Activated B cell treated with CpG ODN at 0.5 μM for 24 hours (primary cell): ENCODE results near the gene PKIB. TPM values are rescaled to one million over a fixed set of nuclear protein-coding genes. Genes with fewer than 3 reads are reported as not detected.
"Not testable (repeated sequence)": the region's sequence is repeated elsewhere in the genome, so short reads cannot be mapped to it uniquely, and the experiment has no call there.

Experiments
- ATAC-seq: fragments of 200-7000 bp; cut with Tn5 transposase; one replicate; pipeline ENCODE4 v1.10.0; 2021; ENCODE audit warnings: low read depth, mild to moderate bottlenecking, moderate library complexity
- CTCF ChIA-PET: fragments of 350-600 bp; sonication (Branson Sonifier 250); formaldehyde crosslinking; loops from one replicate; lab custom pipeline; 2021; ENCODE audit warnings: antibody characterized with exemption; lab: Charles Lee
- POLR2A ChIA-PET: fragments of 350-600 bp; sonication (Branson Sonifier 250); formaldehyde crosslinking; loops from one replicate; lab custom pipeline; 2021; ENCODE audit warnings: antibody characterized with exemption; lab: Charles Lee
- DNase-seq: peaks from one replicate; pipeline ENCODE4 v3.0.0; 2022
- H3K27ac Mint-ChIP-seq: one replicate; pipeline ENCODE4 v1.8.0; 2020; ENCODE audit warnings: mixed read lengths
- H3K27me3 Mint-ChIP-seq: one replicate; pipeline ENCODE4 v1.8.0; 2021; ENCODE audit warnings: mixed read lengths
- H3K36me3 Mint-ChIP-seq: one replicate; pipeline ENCODE4 v1.8.0; 2021; ENCODE audit warnings: low read depth, mixed read lengths
- H3K4me1 Mint-ChIP-seq: one replicate; pipeline ENCODE4 v1.8.0; 2021; ENCODE audit warnings: mixed read lengths
- H3K4me3 Mint-ChIP-seq: one replicate; pipeline ENCODE4 v1.8.0; 2020; ENCODE audit warnings: mild to moderate bottlenecking, mixed read lengths
- H3K9me3 Mint-ChIP-seq: one replicate; pipeline ENCODE4 v1.8.0; 2020; ENCODE audit warnings: mixed read lengths
- CTCF ChIP-seq: fragments of 200-600 bp; IDR thresholded peaks from one replicate; pipeline ENCODE4 v1.8.0; 2022; ENCODE audit warnings: antibody characterized with exemption, mild to moderate bottlenecking
- intact Hi-C: fragments of 100-400 bp; cut with micrococcal nuclease; formaldehyde crosslinking; loops from one replicate; pipeline ENCODE4 v1.15.1; 2024
- total RNA-seq: library from RNA; stranded (reverse); gene quantifications from 2 replicates; pipeline ENCODE4 v1.2.3, GENCODE V29; 2022

The PKIB gene
- total RNA-seq, 1 donor from 2014 or later, result 1.2 TPM

- TF ChIP-seq CTCF, result no peak
- Mint-ChIP-seq H3K27ac (no peak overlapping the region), H3K36me3 (no peaks in the 10 kb centered on the region), H3K4me1 (no peaks in the 10 kb centered on the region), H3K9me3 (no peaks in the 10 kb centered on the region), H3K27me3 (peaks cover 2% of the 10 kb centered on the region), H3K4me3 (no peak overlapping the region)
- ATAC-seq (no peak), DNase-seq (no peak)
- intact Hi-C loops, result no loop called here
- CTCF ChIA-PET, result interaction anchor here (1.6 kb wide), 1 partner anchor 104 kb away, joined by 4 read pairs; no protein-coding TSS in a partner anchor
- POLR2A ChIA-PET, result no interaction called here
Observed at GRCh38 chr6:122735582-122735981, 125.4 kb downstream of the PKIB start.

GRCh38 chr6:122736163-122736562 is 126.0 kb downstream of the PKIB start:
- ChIA-PET POLR2A (no interaction called here), CTCF (interaction anchor here (1.6 kb wide), 1 partner anchor 103 kb away, joined by 4 read pairs; no protein-coding TSS in a partner anchor)
- TF ChIP-seq CTCF, result no peak
- no peak overlapping the region for H3K27ac Mint-ChIP-seq
- ATAC-seq (no peak), DNase-seq (no peak)
- peaks cover 2% of the 10 kb centered on the region for H3K27me3 Mint-ChIP-seq
- no peak overlapping the region for H3K4me3 Mint-ChIP-seq
- no peaks in the 10 kb centered on the region for H3K36me3 Mint-ChIP-seq
- no peaks in the 10 kb centered on the region for H3K4me1 Mint-ChIP-seq
- H3K9me3 Mint-ChIP-seq, result no peaks in the 10 kb centered on the region
- intact Hi-C loops, result no loop called here

GRCh38 chr6:122736616-122737015 is 126.4 kb downstream of the PKIB start:
- no peak overlapping the region for H3K27ac Mint-ChIP-seq
- no peaks in the 10 kb centered on the region for H3K4me1 Mint-ChIP-seq
- ATAC-seq (no peak), DNase-seq (no peak)
- H3K4me3 Mint-ChIP-seq, result no peak overlapping the region
- CTCF ChIA-PET, result interaction anchor here (1.6 kb wide), 1 partner anchor 103 kb away, joined by 4 read pairs; no protein-coding TSS in a partner anchor
- POLR2A ChIA-PET, result no interaction called here
- intact Hi-C loops, result no loop called here
- no peaks in the 10 kb centered on the region for H3K9me3 Mint-ChIP-seq
- peaks cover 4% of the 10 kb centered on the region for H3K27me3 Mint-ChIP-seq
- no peaks in the 10 kb centered on the region for H3K36me3 Mint-ChIP-seq
- TF ChIP-seq CTCF, result no peak

- no peak overlapping the region for H3K27ac Mint-ChIP-seq
- no peaks in the 10 kb centered on the region for H3K9me3 Mint-ChIP-seq
- no peak for TF ChIP-seq CTCF
- DNase-seq (no peak), ATAC-seq (no peak)
- POLR2A ChIA-PET, result interaction anchor here (0.7 kb wide), 1 partner anchor 18 kb away, joined by 4 read pairs; no protein-coding TSS in a partner anchor
- intact Hi-C loops, result loop anchor here (10.0 kb wide), 1 partner anchor 1405 kb away; the partner anchor contains the start of gene TBC1D32
- H3K4me1 Mint-ChIP-seq, result no peaks in the 10 kb centered on the region
- CTCF ChIA-PET, result interaction anchor here (1.7 kb wide), 1 partner anchor 99 kb away, joined by 7 read pairs; no protein-coding TSS in a partner anchor
- H3K27me3 Mint-ChIP-seq, result peaks cover 2% of the 10 kb centered on the region
- no peaks in the 10 kb centered on the region for H3K36me3 Mint-ChIP-seq
- no peak overlapping the region for H3K4me3 Mint-ChIP-seq
Observed at GRCh38 chr6:122740091-122740490, 129.9 kb downstream of the PKIB start.

- Mint-ChIP-seq H3K27me3 (peaks cover 2% of the 10 kb centered on the region), H3K36me3 (no peaks in the 10 kb centered on the region), H3K4me3 (no peak overlapping the region), H3K4me1 (no peaks in the 10 kb centered on the region), H3K9me3 (no peaks in the 10 kb centered on the region), H3K27ac (no peak overlapping the region)
- no peak for TF ChIP-seq CTCF
- DNase-seq (no peak), ATAC-seq (no peak)
- intact Hi-C loops, result loop anchor here (10.0 kb wide), 1 partner anchor 1406 kb away; the partner anchor contains the start of gene TBC1D32
- POLR2A ChIA-PET, result no interaction called here
- CTCF ChIA-PET, result interaction anchor here (1.7 kb wide), 1 partner anchor 98 kb away, joined by 7 read pairs; no protein-coding TSS in a partner anchor
Observed at GRCh38 chr6:122740936-122741335, 130.7 kb downstream of the PKIB start.

- H3K4me1 Mint-ChIP-seq, ATAC-seq, H3K27ac Mint-ChIP-seq, POLR2A ChIA-PET, H3K4me3 Mint-ChIP-seq, H3K27me3 Mint-ChIP-seq, H3K36me3 Mint-ChIP-seq, DNase-seq, H3K9me3 Mint-ChIP-seq: not testable (repeated sequence)
- intact Hi-C loops, result loop anchor here (1.0 to 10.0 kb wide), 2 partner anchors 95 to 1409 kb away; partner anchors contain the start of gene TBC1D32
- CTCF ChIA-PET, result interaction anchor here (0.8 to 2.6 kb wide), 3 partner anchors 13 to 95 kb away, joined by 3 to 25 read pairs (median 3); no protein-coding TSS in a partner anchor
Observed at GRCh38 chr6:122744247-122744646, 134.0 kb downstream of the PKIB start.

GRCh38 chr6:122744856-122745255 is 134.7 kb downstream of the PKIB start:
- peaks cover 16% of the 10 kb centered on the region for H3K4me1 Mint-ChIP-seq
- H3K27ac Mint-ChIP-seq, H3K27me3 Mint-ChIP-seq, ATAC-seq, DNase-seq, H3K4me3 Mint-ChIP-seq, H3K9me3 Mint-ChIP-seq, H3K36me3 Mint-ChIP-seq, POLR2A ChIA-PET: not testable (repeated sequence)
- CTCF ChIA-PET, result interaction anchor here (0.8 to 2.6 kb wide), 3 partner anchors 13 to 94 kb away, joined by 3 to 25 read pairs (median 3); no protein-coding TSS in a partner anchor
- intact Hi-C loops, result loop anchor here (1.0 to 10.0 kb wide), 2 partner anchors 94 to 1410 kb away; partner anchors contain the start of gene TBC1D32
